Thoracic aorta (tissue), 2 donors: ENCODE results near the gene INSYN2A. TPM values are rescaled to one million over a fixed set of nuclear protein-coding genes. Genes with fewer than 3 reads are reported as not detected.

ENCODE experiments used
- ATAC-seq: fragments of 150-250 bp; one replicate; pipeline ENCODE4 v1.8.0; 2017; ENCODE audit warnings: low read depth; ENCODE audit not compliant: insufficient number of reproducible peaks, low FRiP score
- DNase-seq: peaks from one replicate; pipeline ENCODE4 v3.0.0-alpha.2; 2020; ENCODE audit warnings: low spot score
- H3K27ac ChIP-seq, 2 donors: fragments of 200-600 bp; sonication (generic); 1 replicate in 1 of 2; 2 replicates in 1 of 2; pipeline ENCODE4 v1.5.1; 2016; ENCODE audit warnings: mild to moderate bottlenecking in 2 of 2, moderate library complexity in 2 of 2
- H3K27me3 ChIP-seq: fragments of 200-600 bp; sonication (generic); replicated peaks from 2 replicates; pipeline ENCODE4 v1.6.0; 2016; ENCODE audit warnings: mild to moderate bottlenecking; ENCODE audit not compliant: insufficient read depth
- H3K36me3 ChIP-seq: fragments of 200-600 bp; sonication (generic); one replicate; pipeline ENCODE4 v1.5.1; 2016
- H3K4me1 ChIP-seq, 2 donors: fragments of 200-600 bp; sonication (generic); 1 replicate in 1 of 2; 2 replicates in 1 of 2; pipeline versions ENCODE4 v1.5.1 to v1.6.0; 2016; ENCODE audit warnings: low read depth in 2 of 2, mild to moderate bottlenecking in 1 of 2; ENCODE audit not compliant: control insufficient read depth in 1 of 2
- H3K4me3 ChIP-seq: fragments of 200-600 bp; sonication (generic); 2 replicates; pipeline ENCODE4 v1.5.1; 2016; ENCODE audit warnings: mild to moderate bottlenecking
- H3K9me3 ChIP-seq: fragments of 200-600 bp; sonication (generic); 2 replicates; pipeline ENCODE4 v1.5.1; 2016
- total RNA-seq, 2 donors: library from RNA; depleted of rRNA; stranded (reverse); fragments of >200 nt; gene quantifications; one replicate each; pipeline versions ENCODE4 v1.1.0 to v1.2.3, GENCODE V29; 2016
- TF ChIP-seq, protein P1 (sequence below): fragments of 200-600 bp; sonication (generic); IDR thresholded peaks from one replicate; pipeline ENCODE4 v1.5.1; 2019; ENCODE audit warnings: antibody characterized with exemption

INSYN2A gene
- total RNA-seq, 2 donors from 2014 or later = 0.35 TPM; not detected in 1

DNA sequence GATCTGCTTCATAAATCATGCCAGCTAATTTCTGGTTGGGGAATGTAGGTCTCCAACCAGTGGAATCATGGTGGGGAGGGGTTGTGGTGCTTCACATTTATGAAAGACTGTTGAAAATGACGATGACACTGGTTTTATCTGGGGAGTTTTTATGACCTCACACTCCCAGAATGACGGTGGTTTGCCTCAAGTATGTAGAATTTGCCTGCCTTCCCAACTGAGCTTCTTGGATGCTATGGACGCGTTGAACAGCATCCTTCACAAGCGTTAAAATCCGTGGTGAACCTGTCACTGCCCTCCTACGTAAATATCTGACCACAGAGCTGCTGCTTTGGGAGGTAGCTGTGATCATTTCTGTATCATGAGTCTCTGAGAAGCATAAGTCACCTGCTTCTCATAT is 3.3 kb downstream of the INSYN2A start:
- ATAC-seq (no peak), DNase-seq (no peak)
- TF ChIP-seq, protein P1, sequence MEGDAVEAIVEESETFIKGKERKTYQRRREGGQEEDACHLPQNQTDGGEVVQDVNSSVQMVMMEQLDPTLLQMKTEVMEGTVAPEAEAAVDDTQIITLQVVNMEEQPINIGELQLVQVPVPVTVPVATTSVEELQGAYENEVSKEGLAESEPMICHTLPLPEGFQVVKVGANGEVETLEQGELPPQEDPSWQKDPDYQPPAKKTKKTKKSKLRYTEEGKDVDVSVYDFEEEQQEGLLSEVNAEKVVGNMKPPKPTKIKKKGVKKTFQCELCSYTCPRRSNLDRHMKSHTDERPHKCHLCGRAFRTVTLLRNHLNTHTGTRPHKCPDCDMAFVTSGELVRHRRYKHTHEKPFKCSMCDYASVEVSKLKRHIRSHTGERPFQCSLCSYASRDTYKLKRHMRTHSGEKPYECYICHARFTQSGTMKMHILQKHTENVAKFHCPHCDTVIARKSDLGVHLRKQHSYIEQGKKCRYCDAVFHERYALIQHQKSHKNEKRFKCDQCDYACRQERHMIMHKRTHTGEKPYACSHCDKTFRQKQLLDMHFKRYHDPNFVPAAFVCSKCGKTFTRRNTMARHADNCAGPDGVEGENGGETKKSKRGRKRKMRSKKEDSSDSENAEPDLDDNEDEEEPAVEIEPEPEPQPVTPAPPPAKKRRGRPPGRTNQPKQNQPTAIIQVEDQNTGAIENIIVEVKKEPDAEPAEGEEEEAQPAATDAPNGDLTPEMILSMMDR = no peak
- H3K9me3 ChIP-seq = no peaks in the 10 kb centered on the region
- no peak overlapping the region for H3K4me3 ChIP-seq
- no peaks in the 10 kb centered on the region for H3K27me3 ChIP-seq
- H3K27ac ChIP-seq = no peak overlapping the region
- H3K36me3 ChIP-seq = no peaks in the 10 kb centered on the region
- H3K4me1 ChIP-seq = peaks cover 12 to 16% of the 10 kb centered on the region in 2 donors

DNA sequence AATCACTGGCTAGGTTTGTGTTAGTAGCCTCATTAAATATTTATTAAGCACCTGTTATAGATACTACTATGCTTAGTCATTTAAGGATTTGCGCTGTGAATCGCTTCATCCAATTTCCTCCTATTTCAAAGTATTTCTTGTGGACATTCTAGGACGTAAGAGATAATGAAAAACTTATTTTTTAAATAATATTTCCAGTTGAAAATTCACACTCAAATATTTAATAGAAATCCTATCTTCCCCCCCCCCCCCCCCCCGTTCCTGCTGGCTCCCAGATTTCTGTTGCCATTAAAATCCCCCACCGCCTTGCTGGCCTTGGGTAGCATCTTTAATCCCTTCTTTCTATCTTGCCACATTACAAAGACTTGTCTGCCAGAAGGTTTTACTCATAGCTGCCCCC is 6.0 kb downstream of the INSYN2A start:
- Histone ChIP-seq H3K36me3 (no peaks in the 10 kb centered on the region), H3K27me3 (no peaks in the 10 kb centered on the region), H3K27ac (no peak overlapping the region), H3K4me1 (peaks cover 8 to 10% of the 10 kb centered on the region in 2 donors), H3K4me3 (no peak overlapping the region), H3K9me3 (no peaks in the 10 kb centered on the region)
- DNase-seq = no peak
- ATAC-seq = no peak
- TF ChIP-seq, protein P1 = no peak

DNA sequence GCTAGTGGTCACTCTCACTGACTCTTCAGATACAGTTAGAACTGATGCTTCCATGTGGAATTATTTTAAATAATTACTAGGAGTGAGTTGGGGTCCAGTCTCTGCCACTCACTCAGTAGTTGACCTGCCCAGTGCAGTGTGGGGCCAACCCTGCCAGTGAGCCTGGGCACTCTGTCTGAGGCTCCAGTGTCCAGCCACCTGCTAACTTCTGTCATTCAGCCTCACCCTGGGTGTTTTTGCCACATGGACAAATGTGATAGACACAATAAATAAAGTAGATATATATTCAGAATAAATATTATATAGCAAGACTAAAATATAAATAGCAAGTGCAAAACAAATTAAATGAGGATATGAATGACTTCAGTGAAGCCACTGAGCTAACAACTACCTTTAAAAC is 7.2 kb downstream of the INSYN2A start:
- no peaks in the 10 kb centered on the region for H3K9me3 ChIP-seq
- no peak overlapping the region for H3K27ac ChIP-seq
- no peaks in the 10 kb centered on the region for H3K4me1 ChIP-seq
- H3K27me3 ChIP-seq = no peaks in the 10 kb centered on the region
- no peak for ATAC-seq
- no peaks in the 10 kb centered on the region for H3K36me3 ChIP-seq
- no peak for DNase-seq
- no peak overlapping the region for H3K4me3 ChIP-seq
- TF ChIP-seq, protein P1 = no peak

DNA sequence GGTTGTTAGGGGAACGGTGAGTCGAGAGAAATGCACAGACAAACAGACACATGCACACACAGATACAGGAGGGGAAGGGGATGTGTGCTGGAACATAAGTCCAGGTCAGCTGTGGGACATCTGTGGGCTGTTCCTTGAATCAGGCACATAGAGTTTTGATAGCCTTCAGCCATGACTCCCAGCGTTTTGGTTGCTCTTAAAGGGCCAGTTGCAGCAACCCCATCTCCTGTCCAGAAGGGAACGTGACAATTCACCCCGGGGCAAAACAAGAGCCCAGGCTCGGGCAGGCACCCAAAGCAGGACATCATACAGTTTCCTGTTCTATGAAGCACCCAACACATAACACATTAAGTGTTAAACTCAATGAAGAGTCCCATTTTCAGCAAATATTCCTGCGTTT is 9.6 kb downstream of the INSYN2A start:
- no peaks in the 10 kb centered on the region for H3K27me3 ChIP-seq
- no peaks in the 10 kb centered on the region for H3K4me1 ChIP-seq
- ATAC-seq (no peak), DNase-seq (no peak)
- H3K4me3 ChIP-seq = no peak overlapping the region
- H3K9me3 ChIP-seq = no peaks in the 10 kb centered on the region
- H3K27ac ChIP-seq = no peak overlapping the region
- TF ChIP-seq, protein P1 = no peak
- H3K36me3 ChIP-seq = no peaks in the 10 kb centered on the region

DNA sequence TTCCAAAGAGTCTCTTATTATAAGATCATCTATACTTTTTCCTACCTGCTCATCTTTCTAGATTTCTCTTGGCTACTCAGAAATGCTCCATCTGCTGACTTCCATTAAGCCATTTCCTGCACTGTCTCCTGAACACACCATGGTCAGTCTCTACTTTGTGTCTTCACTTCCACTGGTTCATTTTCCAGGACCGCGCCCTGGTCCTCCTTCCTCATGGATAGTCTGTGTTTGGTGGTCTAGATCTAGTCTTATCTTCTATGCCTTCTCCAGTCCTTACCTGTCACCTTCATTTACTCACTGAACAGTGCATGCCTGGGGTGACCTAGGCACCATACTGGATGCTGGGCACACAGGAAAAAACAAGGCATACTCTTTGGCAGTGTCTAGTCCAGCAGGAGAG is 11.8 kb downstream of the INSYN2A start:
- Histone ChIP-seq H3K36me3 (no peaks in the 10 kb centered on the region), H3K9me3 (no peaks in the 10 kb centered on the region), H3K4me3 (no peak overlapping the region), H3K27me3 (no peaks in the 10 kb centered on the region), H3K4me1 (no peaks in the 10 kb centered on the region), H3K27ac (no peak overlapping the region)
- TF ChIP-seq, protein P1 = no peak
- DNase-seq = no peak
- ATAC-seq = no peak
